22Rv1 (cell line): ENCODE measurements around the gene FADD.

ENCODE experiments used
- CTCF ChIP-seq: fragments of 450-650 bp; IDR thresholded peaks from 2 replicates; pipeline ENCODE4 v1.5.1; 2017; ENCODE audit warnings: mild to moderate bottlenecking
- ZFX ChIP-seq: fragments of 450-650 bp; IDR thresholded peaks from 2 replicates; pipeline ENCODE4 v1.6.1; 2017; ENCODE audit warnings: antibody characterized with exemption, borderline replicate concordance

- TF ChIP-seq CTCF (no peak), ZFX (no peak)
These were observed 41.6 kb downstream of the FADD start for GRCh38 chr11:70244698-70245097.
